Retinal pigment epithelial cell (primary cell): ENCODE data around the gene PEDS1.

Experiments
- DNase-seq: peaks from one replicate; pipeline ENCODE4 v3.0.0-alpha.2; 2010; ENCODE audit warnings: low read depth
- H3K4me3 ChIP-seq: 2 replicates; pipeline ENCODE4 v1.5.1; 2011; ENCODE audit warnings: mild to moderate bottlenecking, low read length, control low read depth, moderate library complexity
- TF ChIP-seq, protein P1 (sequence below): conservative IDR thresholded peaks from 2 replicates; pipeline ENCODE4 v1.5.1; 2011; ENCODE audit warnings: low read depth, low read length, control low read depth, inconsistent platforms

The PEDS1 gene

DNA sequence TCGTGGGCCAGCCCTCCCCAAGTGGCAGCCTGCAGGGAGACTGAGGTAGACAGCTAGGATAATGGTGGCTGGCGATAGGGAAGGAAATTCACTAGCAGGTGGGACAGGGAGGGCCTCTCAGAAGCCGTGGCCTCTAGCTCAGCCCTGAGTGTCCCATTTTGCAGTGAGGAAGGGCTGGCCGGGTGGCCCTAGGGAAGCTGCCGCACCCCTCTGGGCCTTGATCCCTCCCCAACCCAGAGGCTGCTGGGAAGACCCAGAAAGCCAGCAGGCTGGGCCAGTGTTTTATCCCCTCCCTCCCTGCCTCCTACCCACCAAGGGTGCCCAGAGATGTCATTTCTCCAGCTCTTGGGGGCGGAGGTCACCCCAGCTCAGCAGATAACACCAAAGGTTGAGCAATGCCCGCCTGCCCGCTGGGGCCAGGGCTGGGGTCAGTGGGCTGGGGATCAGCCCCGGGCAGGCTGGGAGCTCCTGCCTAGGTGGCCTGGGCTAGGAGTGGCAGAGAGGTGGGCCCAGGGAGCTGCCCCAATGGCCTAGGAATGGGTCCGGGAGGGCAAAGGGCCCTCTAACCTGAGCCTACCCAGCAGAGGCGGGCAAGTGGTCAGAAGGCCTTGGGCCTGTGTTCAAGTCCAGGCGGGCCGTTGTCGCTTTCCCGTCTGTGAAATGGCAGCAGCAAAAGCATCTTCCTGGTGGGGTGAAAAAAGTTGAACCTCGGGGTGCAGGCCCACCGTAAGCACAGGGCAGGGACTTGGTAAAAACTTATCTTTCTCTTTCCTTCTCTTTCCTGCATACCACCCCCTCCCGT, 35.6 kb upstream of the PEDS1 start:
- TF ChIP-seq, protein P1, sequence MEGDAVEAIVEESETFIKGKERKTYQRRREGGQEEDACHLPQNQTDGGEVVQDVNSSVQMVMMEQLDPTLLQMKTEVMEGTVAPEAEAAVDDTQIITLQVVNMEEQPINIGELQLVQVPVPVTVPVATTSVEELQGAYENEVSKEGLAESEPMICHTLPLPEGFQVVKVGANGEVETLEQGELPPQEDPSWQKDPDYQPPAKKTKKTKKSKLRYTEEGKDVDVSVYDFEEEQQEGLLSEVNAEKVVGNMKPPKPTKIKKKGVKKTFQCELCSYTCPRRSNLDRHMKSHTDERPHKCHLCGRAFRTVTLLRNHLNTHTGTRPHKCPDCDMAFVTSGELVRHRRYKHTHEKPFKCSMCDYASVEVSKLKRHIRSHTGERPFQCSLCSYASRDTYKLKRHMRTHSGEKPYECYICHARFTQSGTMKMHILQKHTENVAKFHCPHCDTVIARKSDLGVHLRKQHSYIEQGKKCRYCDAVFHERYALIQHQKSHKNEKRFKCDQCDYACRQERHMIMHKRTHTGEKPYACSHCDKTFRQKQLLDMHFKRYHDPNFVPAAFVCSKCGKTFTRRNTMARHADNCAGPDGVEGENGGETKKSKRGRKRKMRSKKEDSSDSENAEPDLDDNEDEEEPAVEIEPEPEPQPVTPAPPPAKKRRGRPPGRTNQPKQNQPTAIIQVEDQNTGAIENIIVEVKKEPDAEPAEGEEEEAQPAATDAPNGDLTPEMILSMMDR, result no peak
- DNase-seq, result no peak
- no peak overlapping the region for H3K4me3 ChIP-seq

DNA sequence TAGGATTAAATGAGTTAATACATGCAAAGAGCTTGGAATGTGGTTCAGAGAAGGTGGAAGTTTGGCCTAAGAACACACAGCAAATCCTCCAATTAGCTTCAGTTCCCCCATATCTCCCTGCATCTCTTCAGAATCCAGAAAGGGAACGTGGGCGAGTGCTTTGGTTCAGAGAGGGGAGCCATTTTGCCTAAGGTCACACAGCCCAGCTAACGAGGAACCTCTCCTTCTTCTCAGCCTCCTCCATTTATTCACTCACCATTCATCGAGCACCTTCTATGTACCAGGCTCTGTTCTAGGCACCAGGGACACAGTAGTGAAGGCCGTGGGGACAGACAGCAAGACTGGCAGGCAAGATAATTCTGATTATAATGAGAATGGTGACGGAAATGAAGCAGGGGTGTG, 34.8 kb upstream of the PEDS1 start:
- no peak for DNase-seq
- H3K4me3 ChIP-seq, result no peak overlapping the region
- TF ChIP-seq, protein P1, result no peak

DNA sequence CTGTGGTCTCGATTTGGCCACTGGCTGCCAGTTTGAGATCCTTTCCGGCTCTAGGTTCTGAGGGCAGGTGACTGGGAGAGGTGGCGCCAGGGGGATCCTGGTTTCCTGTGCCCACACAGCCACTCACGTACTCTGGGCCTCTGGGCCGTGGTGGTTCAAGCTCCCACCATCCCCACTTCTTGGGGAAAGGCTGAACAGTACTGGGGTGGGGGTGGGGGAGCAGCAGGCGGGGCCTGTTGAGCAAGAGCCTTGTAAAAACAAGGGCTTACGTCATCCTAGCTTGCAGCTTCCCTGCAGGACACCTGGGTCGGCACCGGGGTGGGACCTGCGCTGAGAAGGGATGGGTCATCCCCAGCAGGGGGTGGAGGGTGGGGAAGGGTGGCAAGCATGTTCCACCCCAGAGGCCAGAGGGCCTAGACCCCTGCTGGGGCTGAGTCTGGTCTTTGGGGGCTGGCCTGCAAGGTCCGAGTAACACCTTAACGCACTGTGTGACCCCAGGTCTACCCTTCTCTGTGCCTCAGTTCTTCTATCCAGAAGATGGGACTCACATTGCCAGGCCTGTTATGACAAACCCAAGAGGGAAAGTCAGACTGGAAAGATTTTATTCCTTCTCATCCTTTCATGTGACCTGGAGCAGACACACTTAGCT, 34.0 kb upstream of the PEDS1 start:
- TF ChIP-seq, protein P1, result no peak
- no peak for DNase-seq
- no peak overlapping the region for H3K4me3 ChIP-seq

DNA sequence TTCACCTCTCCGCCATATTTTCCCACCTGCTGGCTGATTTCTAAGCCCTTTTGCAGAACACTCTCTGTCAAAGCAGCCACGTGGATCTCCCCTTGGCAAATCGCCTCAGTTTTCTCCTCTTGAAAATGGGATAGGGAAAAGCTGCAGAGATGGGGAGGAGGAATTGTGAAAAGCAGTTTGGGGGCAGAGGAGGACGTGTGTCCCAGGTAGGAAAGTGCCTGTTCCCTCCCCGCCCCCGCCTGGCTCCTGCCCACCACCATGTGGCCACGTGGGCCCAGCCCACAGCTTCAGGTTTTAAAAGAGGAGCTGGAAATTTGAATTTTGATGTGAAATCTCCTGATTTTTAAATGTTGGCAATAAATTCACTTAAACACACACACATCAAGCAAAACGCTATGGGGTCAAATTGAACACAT, 33.5 kb upstream of the PEDS1 start:
- no peak for DNase-seq
- no peak overlapping the region for H3K4me3 ChIP-seq
- TF ChIP-seq, protein P1, result no peak

DNA sequence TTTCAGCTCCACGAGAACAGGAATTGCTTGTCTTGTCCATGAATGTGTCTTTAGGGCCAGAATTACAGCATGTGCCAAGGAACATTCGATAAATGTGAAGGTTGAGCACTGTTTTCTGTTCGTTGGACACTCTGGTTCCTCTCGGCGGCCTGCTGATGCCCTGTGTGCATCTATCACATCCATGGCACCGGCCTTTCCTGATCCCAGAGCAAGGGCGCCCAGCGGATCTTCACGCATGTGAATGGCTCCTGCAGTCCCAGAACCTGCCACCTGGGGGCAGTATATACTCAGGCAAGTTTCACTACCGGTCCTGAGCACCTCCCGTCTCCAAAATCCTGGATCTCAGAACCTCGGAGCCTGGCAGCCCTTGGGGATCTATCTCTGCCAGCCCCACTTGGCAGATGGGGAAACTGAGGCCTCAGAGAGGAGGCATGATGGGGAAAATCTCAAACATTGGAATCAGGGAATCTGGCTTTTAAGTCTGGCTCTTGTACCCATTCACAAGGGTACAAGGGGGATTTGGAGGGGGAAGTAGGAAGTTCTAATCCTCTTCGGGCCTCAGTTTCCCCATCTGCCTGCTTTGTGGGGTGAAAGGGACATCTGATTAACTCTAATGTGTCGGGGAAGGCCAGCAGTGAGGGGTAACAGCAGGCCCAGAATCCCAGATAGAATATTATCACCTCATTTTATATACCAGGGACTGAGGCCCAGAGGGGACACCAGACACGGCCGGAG, 32.8 kb upstream of the PEDS1 start:
- no peak overlapping the region for H3K4me3 ChIP-seq
- no peak for DNase-seq
- TF ChIP-seq, protein P1, result peak; percentile 93

DNA sequence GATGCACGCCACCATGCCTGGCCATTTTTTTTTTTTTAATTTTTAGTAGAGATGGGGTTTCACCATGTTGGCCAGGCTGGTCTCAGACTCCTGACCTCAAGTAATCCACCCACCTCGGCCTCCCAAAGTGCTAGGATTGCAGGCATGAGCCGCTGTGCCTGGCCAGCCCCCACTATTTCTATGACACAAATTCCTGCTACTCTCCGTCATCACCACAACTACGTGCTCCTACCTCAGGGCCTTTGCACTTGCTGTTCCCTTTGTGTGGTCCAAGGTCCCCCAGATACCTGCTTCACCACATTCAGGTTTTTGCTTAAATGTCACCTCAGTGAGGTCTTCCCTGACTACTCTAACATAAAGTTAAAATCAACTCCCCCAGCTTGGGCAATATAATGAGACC, 31.9 kb upstream of the PEDS1 start:
- no peak for DNase-seq
- TF ChIP-seq, protein P1, result no peak
- H3K4me3 ChIP-seq, result no peak overlapping the region

DNA sequence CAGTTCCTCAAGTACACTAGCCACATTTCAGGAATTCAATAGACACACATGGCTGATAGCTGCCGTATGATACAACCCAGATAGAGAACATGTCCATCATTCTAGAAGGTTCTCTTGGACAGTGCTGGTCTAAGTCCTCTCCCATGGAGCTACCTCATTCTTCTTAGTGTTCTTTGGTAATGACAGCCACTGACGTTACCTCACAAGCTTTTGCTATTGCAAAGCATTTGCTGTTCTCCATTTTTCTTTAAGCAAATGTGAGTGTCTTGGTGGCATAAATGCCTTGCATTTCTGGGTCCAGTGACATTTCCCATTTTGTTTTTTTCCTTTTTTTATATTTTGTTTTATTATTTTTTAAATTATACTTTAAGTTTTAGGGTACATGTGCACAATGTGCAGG, 28.8 kb upstream of the PEDS1 start:
- H3K4me3 ChIP-seq, result no peak overlapping the region
- TF ChIP-seq, protein P1, result no peak
- DNase-seq, result no peak
